IPS-18a (cell line): ENCODE results near the gene RERGL.

ENCODE experiments used
- H3K27ac ChIP-seq: one replicate; pipeline ENCODE4 v1.5.1; 2013; ENCODE audit warnings: low read length
- H3K27me3 ChIP-seq: one replicate; pipeline ENCODE4 v1.6.1; 2013; ENCODE audit warnings: mild to moderate bottlenecking, low read length; ENCODE audit not compliant: control insufficient read depth, insufficient read depth
- H3K36me3 ChIP-seq: one replicate; pipeline ENCODE4 v1.6.1; 2013; ENCODE audit warnings: low read depth, low read length; ENCODE audit not compliant: control insufficient read depth
- H3K4me1 ChIP-seq: one replicate; pipeline ENCODE4 v1.6.1; 2013; ENCODE audit warnings: low read depth, low read length; ENCODE audit not compliant: control insufficient read depth
- H3K4me3 ChIP-seq: one replicate; pipeline ENCODE4 v1.5.1; 2013; ENCODE audit warnings: low read length
- H3K9ac ChIP-seq: one replicate; pipeline ENCODE4 v1.6.1; 2013; ENCODE audit warnings: mild to moderate bottlenecking, low read length, moderate library complexity
- H3K9me3 ChIP-seq: one replicate; pipeline ENCODE4 v1.6.1; 2013; ENCODE audit warnings: low read depth, low read length; ENCODE audit not compliant: control insufficient read depth

The RERGL gene, protein sequence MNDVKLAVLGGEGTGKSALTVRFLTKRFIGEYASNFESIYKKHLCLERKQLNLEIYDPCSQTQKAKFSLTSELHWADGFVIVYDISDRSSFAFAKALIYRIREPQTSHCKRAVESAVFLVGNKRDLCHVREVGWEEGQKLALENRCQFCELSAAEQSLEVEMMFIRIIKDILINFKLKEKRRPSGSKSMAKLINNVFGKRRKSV

DNA sequence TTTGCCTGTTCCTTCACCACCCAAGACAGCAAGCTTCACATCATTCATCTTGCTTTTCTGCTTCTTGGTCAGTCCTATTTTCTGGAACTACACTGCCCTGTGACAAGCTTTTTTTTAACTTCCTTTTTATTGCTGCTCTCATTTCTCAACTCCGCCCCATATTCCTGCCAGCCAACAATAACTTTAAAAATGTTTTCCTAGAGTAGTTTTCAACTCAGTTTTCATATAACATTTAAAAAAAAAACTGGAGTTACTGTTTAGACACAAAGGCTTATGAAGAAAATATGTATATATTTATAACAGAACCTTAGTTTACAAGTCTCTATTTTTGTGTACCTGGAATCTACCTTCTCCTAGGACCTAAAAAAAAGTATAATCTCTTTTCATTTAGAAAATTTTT, at the start of gene RERGL:
RERGL (minus strand) TSS at position 101 of the 400 bp plus-strand sequence; CDS start at position 48, 53 bp downstream.
- Histone ChIP-seq H3K4me1 (no peaks in the 10 kb centered on the region), H3K36me3 (no peaks in the 10 kb centered on the region), H3K27ac (no peak within 1 kb of the TSS), H3K9me3 (no peaks in the 10 kb centered on the region), H3K4me3 (no peak within 1 kb of the TSS), H3K9ac (no peak within 1 kb of the TSS), H3K27me3 (no peaks in the 10 kb centered on the region)

GRCh38 chr12:18139254-18139653, 49.3 kb upstream of the RERGL start:
- Histone ChIP-seq H3K4me3 (no peak overlapping the region), H3K4me1 (peaks cover 7% of the 10 kb centered on the region), H3K9me3 (no peaks in the 10 kb centered on the region), H3K9ac (no peak overlapping the region), H3K36me3 (no peaks in the 10 kb centered on the region), H3K27ac (no peak overlapping the region), H3K27me3 (no peaks in the 10 kb centered on the region)

GRCh38 chr12:18135509-18135908, 45.5 kb upstream of the RERGL start:
- H3K4me1 ChIP-seq, result peaks cover 7% of the 10 kb centered on the region
- no peak overlapping the region for H3K27ac ChIP-seq
- no peak overlapping the region for H3K9ac ChIP-seq
- no peaks in the 10 kb centered on the region for H3K36me3 ChIP-seq
- no peaks in the 10 kb centered on the region for H3K27me3 ChIP-seq
- no peaks in the 10 kb centered on the region for H3K9me3 ChIP-seq
- no peak overlapping the region for H3K4me3 ChIP-seq

DNA sequence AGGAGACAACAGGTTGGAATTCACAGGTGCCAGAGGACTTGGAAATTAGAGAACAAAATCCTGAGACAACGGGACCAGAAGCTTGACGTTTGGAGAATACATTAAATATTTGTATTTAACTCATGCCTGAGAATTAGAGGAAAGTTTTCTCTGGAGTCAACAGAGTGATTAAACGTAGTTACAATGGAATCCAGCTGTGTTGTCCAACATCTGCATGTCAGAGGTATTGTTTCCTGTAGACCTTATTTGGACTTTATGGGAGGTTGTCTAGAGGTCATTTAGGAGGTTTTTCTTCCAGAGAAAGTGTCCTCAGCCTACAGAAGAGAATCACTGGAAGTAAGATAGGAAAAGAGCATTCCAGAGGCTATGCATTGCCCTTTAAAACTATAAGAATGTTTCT, 45.1 kb upstream of the RERGL start:
- Histone ChIP-seq H3K27ac (no peak overlapping the region), H3K9ac (no peak overlapping the region), H3K4me1 (peaks cover 7% of the 10 kb centered on the region), H3K9me3 (no peaks in the 10 kb centered on the region), H3K36me3 (no peaks in the 10 kb centered on the region), H3K4me3 (no peak overlapping the region), H3K27me3 (no peaks in the 10 kb centered on the region)

DNA sequence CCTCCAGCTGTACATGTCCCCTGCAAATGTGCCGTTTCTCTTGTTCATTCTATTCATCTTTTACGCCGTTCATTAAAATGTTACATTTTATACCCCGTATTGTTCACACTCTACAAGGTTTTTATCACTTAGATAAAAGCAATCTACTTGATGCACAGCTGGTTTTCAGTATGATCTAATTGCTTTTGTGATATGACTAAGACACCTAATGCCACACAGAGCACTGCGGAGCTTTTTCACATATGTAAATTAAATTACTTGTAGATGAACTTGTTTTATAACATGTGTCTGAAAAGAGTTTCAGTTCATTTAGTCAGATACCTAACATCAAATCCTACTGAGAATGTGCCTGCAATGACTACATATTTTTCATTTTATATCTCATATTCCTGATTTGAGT, 40.9 kb upstream of the RERGL start:
- no peak overlapping the region for H3K27ac ChIP-seq
- no peak overlapping the region for H3K9ac ChIP-seq
- H3K36me3 ChIP-seq, result no peaks in the 10 kb centered on the region
- H3K27me3 ChIP-seq, result no peaks in the 10 kb centered on the region
- H3K4me1 ChIP-seq, result peaks cover 7% of the 10 kb centered on the region
- peaks cover 7% of the 10 kb centered on the region for H3K9me3 ChIP-seq
- H3K4me3 ChIP-seq, result no peak overlapping the region

- no peaks in the 10 kb centered on the region for H3K36me3 ChIP-seq
- peaks cover 7% of the 10 kb centered on the region for H3K9me3 ChIP-seq
- H3K27ac ChIP-seq, result no peak overlapping the region
- no peak overlapping the region for H3K4me3 ChIP-seq
- H3K4me1 ChIP-seq, result no peaks in the 10 kb centered on the region
- no peak overlapping the region for H3K9ac ChIP-seq
- no peaks in the 10 kb centered on the region for H3K27me3 ChIP-seq
These were observed 33.7 kb upstream of the RERGL start for GRCh38 chr12:18123707-18124106.

GRCh38 chr12:18120899-18121298, 30.9 kb upstream of the RERGL start:
- H3K4me1 ChIP-seq, result no peaks in the 10 kb centered on the region
- no peak overlapping the region for H3K27ac ChIP-seq
- H3K4me3 ChIP-seq, result no peak overlapping the region
- no peaks in the 10 kb centered on the region for H3K27me3 ChIP-seq
- no peaks in the 10 kb centered on the region for H3K9me3 ChIP-seq
- H3K36me3 ChIP-seq, result no peaks in the 10 kb centered on the region
- no peak overlapping the region for H3K9ac ChIP-seq

GRCh38 chr12:18108611-18109010, 18.6 kb upstream of the RERGL start:
- Histone ChIP-seq H3K27ac (no peak overlapping the region), H3K9ac (no peak overlapping the region), H3K36me3 (no peaks in the 10 kb centered on the region), H3K4me3 (no peak overlapping the region), H3K9me3 (no peaks in the 10 kb centered on the region), H3K4me1 (no peaks in the 10 kb centered on the region), H3K27me3 (no peaks in the 10 kb centered on the region)

GRCh38 chr12:18103624-18104023, 13.6 kb upstream of the RERGL start:
- Histone ChIP-seq H3K9ac (no peak overlapping the region), H3K27me3 (no peaks in the 10 kb centered on the region), H3K9me3 (peaks cover 5% of the 10 kb centered on the region), H3K4me1 (no peaks in the 10 kb centered on the region), H3K4me3 (no peak overlapping the region), H3K36me3 (no peaks in the 10 kb centered on the region), H3K27ac (no peak overlapping the region)

DNA sequence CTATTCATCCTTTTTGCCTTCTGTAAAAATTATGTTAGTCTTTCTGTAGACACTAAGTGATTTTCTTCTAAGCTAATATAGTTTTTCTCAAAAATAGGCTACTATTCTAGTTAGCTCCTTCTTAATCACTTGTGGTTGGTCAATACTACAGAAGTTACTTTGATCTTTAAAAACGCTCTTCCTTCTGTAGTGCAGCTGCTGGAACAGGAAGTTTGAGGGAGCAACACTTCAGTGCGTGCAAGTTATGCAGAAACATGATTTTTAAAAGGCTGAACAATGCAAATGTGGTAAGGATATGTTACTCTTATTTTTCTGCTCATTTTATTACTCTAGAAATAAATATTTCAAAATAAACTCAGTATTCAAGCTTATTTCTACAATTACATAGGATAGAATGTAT, 11.1 kb upstream of the RERGL start:
- Histone ChIP-seq H3K9me3 (peaks cover 15% of the 10 kb centered on the region), H3K4me1 (no peaks in the 10 kb centered on the region), H3K9ac (no peak overlapping the region), H3K27me3 (no peaks in the 10 kb centered on the region), H3K27ac (no peak overlapping the region), H3K4me3 (no peak overlapping the region), H3K36me3 (no peaks in the 10 kb centered on the region)

- H3K27ac ChIP-seq, result no peak overlapping the region
- no peaks in the 10 kb centered on the region for H3K4me1 ChIP-seq
- no peaks in the 10 kb centered on the region for H3K9me3 ChIP-seq
- no peaks in the 10 kb centered on the region for H3K36me3 ChIP-seq
- H3K27me3 ChIP-seq, result no peaks in the 10 kb centered on the region
- no peak overlapping the region for H3K4me3 ChIP-seq
- H3K9ac ChIP-seq, result no peak overlapping the region
These were observed 5.9 kb downstream of the RERGL start for GRCh38 chr12:18084080-18084479.

GRCh38 chr12:18079541-18080246, 10.3 kb downstream of the RERGL start:
- H3K4me1 ChIP-seq, result no peaks in the 10 kb centered on the region
- H3K9ac ChIP-seq, result no peak overlapping the region
- no peaks in the 10 kb centered on the region for H3K9me3 ChIP-seq
- H3K36me3 ChIP-seq, result no peaks in the 10 kb centered on the region
- H3K27me3 ChIP-seq, result no peaks in the 10 kb centered on the region
- H3K4me3 ChIP-seq, result no peak overlapping the region
- H3K27ac ChIP-seq, result no peak overlapping the region
